ENCODE measurements around the gene MPP2. TPM values are rescaled to one million over a fixed set of nuclear protein-coding genes. Genes with fewer than 3 reads are reported as not detected.

Gene MPP2
- total and polyA plus RNA-seq, 2 of the 13 experiments (the other 11 are each of a cell fraction or from before 2014, with no cell fraction given): 0.20 to 1.7 TPM

DNA sequence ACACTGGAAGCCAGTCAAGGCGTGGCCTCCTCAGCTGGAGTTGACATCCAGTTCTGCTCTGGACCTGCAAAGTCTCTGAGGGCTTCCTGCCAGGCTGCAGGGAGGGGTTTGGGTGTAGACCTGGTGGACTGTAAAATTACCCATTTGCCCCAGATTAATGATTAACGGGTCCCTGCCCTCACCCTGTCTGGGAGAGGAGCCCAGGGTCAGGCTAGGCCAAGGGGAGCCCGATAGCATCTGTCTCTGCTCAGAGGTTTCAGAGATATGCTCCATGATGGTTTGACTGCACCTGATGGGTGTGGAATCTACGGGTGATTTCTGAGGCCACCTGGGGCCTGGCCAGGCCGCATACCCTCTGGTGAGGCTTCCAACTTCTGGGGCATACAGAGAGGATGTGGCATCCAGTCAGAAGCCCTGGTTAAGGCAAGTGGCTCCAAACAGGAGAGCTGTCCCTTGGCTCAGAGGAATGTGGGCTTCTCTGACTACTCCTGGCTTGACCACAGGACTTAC is 23.8 kb upstream of the MPP2 start (continued):
- TF ChIP-seq ZNF143 (CRISPR knock-in tag; IDR thresholded peaks at IDR 0.05) (no peak), HDAC1 (CRISPR knock-in tag; IDR thresholded peaks at IDR 0.05) (peak; percentile 51), EHMT2 (IDR thresholded peaks at IDR 0.05; ENCODE audit: borderline replicate concordance, low read depth, low read length) (no peak), RFX1 (IDR thresholded peaks at IDR 0.05) (no peak), MYNN (CRISPR knock-in tag; IDR thresholded peaks at IDR 0.05; ENCODE audit: low read depth) (no peak), HNRNPUL1 (IDR thresholded peaks at IDR 0.05; ENCODE audit: low read depth, low read length) (peak; percentile 69; the same call in 1 of the 2 replicates), MAFK (conservative IDR thresholded peaks at IDR 0.05 in 1 of 2, IDR thresholded peaks at IDR 0.05 in 1 of 2; ENCODE audit: low read length in 2 of 2) (no peak), ZNF75D (CRISPR knock-in tag; IDR thresholded peaks at IDR 0.05; ENCODE audit: borderline replicate concordance) (no peak), POLR2G (IDR thresholded peaks at IDR 0.05; ENCODE audit: low read depth, low read length) (no peak), KLF12 (CRISPR knock-in tag; IDR thresholded peaks at IDR 0.05; ENCODE audit: borderline replicate concordance) (no peak), SNAPC2 (CRISPR knock-in tag; IDR thresholded peaks at IDR 0.05) (no peak), ZNF543 (CRISPR knock-in tag; IDR thresholded peaks at IDR 0.05) (no peak), TAF1 (CRISPR knock-in tag; IDR thresholded peaks at IDR 0.05) (no peak), ZNF83 (CRISPR knock-in tag; IDR thresholded peaks at IDR 0.05; ENCODE audit: borderline replicate concordance) (no peak), ZNF263 (CRISPR knock-in tag; IDR thresholded peaks at IDR 0.05) (no peak), ZNF10 (CRISPR knock-in tag; IDR thresholded peaks at IDR 0.05; ENCODE audit: borderline replicate concordance, low read depth) (no peak), DNMT1 (CRISPR knock-in tag; IDR thresholded peaks at IDR 0.05) (no peak)
- TF ChIP-seq, protein P1, sequence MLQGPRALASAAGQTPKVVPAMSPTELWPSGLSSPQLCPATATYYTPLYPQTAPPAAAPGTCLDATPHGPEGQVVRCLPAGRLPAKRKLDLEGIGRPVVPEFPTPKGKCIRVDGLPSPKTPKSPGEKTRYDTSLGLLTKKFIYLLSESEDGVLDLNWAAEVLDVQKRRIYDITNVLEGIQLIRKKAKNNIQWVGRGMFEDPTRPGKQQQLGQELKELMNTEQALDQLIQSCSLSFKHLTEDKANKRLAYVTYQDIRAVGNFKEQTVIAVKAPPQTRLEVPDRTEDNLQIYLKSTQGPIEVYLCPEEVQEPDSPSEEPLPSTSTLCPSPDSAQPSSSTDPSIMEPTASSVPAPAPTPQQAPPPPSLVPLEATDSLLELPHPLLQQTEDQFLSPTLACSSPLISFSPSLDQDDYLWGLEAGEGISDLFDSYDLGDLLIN (CRISPR knock-in tag; IDR thresholded peaks at IDR 0.05; ENCODE audit: borderline replicate concordance): no peak
- TF ChIP-seq, protein P2, sequence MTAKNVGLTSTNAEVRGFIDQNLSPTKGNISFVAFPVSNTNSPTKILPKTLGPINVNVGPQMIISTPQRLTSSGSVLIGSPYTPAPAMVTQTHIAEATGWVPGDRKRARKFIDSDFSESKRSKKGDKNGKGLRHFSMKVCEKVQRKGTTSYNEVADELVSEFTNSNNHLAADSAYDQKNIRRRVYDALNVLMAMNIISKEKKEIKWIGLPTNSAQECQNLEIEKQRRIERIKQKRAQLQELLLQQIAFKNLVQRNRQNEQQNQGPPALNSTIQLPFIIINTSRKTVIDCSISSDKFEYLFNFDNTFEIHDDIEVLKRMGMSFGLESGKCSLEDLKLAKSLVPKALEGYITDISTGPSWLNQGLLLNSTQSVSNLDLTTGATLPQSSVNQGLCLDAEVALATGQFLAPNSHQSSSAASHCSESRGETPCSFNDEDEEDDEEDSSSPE (CRISPR knock-in tag; IDR thresholded peaks at IDR 0.05): no peak
- TF ChIP-seq, protein P3, sequence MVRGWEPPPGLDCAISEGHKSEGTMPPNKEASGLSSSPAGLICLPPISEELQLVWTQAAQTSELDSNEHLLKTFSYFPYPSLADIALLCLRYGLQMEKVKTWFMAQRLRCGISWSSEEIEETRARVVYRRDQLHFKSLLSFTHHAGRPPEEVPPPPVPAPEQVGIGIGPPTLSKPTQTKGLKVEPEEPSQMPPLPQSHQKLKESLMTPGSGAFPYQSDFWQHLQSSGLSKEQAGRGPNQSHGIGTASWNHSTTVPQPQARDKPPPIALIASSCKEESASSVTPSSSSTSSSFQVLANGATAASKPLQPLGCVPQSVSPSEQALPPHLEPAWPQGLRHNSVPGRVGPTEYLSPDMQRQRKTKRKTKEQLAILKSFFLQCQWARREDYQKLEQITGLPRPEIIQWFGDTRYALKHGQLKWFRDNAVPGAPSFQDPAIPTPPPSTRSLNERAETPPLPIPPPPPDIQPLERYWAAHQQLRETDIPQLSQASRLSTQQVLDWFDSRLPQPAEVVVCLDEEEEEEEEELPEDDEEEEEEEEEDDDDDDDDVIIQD (CRISPR knock-in tag; IDR thresholded peaks at IDR 0.05; ENCODE audit: low read depth): no peak
- TF ChIP-seq, protein P4, sequence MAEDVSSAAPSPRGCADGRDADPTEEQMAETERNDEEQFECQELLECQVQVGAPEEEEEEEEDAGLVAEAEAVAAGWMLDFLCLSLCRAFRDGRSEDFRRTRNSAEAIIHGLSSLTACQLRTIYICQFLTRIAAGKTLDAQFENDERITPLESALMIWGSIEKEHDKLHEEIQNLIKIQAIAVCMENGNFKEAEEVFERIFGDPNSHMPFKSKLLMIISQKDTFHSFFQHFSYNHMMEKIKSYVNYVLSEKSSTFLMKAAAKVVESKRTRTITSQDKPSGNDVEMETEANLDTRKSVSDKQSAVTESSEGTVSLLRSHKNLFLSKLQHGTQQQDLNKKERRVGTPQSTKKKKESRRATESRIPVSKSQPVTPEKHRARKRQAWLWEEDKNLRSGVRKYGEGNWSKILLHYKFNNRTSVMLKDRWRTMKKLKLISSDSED (CRISPR knock-in tag; IDR thresholded peaks at IDR 0.05): no peak
- TF ChIP-seq, protein P5, sequence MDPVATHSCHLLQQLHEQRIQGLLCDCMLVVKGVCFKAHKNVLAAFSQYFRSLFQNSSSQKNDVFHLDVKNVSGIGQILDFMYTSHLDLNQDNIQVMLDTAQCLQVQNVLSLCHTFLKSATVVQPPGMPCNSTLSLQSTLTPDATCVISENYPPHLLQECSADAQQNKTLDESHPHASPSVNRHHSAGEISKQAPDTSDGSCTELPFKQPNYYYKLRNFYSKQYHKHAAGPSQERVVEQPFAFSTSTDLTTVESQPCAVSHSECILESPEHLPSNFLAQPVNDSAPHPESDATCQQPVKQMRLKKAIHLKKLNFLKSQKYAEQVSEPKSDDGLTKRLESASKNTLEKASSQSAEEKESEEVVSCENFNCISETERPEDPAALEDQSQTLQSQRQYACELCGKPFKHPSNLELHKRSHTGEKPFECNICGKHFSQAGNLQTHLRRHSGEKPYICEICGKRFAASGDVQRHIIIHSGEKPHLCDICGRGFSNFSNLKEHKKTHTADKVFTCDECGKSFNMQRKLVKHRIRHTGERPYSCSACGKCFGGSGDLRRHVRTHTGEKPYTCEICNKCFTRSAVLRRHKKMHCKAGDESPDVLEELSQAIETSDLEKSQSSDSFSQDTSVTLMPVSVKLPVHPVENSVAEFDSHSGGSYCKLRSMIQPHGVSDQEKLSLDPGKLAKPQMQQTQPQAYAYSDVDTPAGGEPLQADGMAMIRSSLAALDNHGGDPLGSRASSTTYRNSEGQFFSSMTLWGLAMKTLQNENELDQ (CRISPR knock-in tag; IDR thresholded peaks at IDR 0.05; ENCODE audit: borderline replicate concordance): no peak

All from HepG2 (cell line).